ENCODE data around the gene CYB561D1. TPM values are rescaled to one million over a fixed set of nuclear protein-coding genes. Genes with fewer than 3 reads are reported as not detected.

The CYB561D1 gene
- total RNA-seq, 4 donors from 2014 or later, result 6.2 to 16.4 (median 8.2) TPM

DNA sequence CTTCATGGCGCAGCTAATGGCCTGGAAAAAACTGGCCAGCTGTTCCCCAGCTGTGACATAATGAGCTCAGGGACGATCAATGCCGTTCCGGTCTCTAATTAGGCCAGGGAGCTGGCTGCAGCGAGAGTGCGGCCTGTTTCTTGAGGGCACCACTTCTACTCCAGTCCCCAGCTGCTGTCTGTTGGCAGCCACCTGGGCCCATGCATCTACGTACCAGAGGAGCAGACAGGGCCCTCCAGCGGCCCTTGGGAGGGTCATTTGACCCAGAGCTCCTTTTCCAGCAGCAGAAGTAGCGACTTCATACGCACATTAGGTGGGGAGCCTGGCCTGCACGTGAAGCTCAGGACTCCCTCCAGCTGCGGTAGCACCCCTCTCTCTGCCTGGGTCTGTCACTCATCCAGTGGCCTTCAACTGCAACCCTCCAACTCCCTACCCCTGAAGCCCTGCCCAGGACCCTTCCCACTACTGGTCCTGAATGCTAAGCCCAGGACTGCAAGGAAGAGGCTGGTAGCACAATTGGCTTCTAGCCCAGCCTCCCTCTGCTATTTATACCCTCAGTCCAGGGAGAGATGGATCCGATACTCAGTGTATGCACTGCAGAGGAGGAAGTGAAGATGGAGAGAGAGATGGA lies 36.7 kb downstream of the CYB561D1 start:
- no peak for TF ChIP-seq EP300 (IDR thresholded peaks at IDR 0.05)
- TF ChIP-seq, protein P1, sequence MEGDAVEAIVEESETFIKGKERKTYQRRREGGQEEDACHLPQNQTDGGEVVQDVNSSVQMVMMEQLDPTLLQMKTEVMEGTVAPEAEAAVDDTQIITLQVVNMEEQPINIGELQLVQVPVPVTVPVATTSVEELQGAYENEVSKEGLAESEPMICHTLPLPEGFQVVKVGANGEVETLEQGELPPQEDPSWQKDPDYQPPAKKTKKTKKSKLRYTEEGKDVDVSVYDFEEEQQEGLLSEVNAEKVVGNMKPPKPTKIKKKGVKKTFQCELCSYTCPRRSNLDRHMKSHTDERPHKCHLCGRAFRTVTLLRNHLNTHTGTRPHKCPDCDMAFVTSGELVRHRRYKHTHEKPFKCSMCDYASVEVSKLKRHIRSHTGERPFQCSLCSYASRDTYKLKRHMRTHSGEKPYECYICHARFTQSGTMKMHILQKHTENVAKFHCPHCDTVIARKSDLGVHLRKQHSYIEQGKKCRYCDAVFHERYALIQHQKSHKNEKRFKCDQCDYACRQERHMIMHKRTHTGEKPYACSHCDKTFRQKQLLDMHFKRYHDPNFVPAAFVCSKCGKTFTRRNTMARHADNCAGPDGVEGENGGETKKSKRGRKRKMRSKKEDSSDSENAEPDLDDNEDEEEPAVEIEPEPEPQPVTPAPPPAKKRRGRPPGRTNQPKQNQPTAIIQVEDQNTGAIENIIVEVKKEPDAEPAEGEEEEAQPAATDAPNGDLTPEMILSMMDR (IDR thresholded peaks at IDR 0.05), result no peak
- no peak for TF ChIP-seq POLR2AphosphoS5 (IDR thresholded peaks at IDR 0.05)
- no peak for TF ChIP-seq POLR2A (IDR thresholded peaks at IDR 0.05; ENCODE audit: low read depth)
- no peak overlapping the region for H3K27ac ChIP-seq (replicated peaks in 1 of 4)
- no peak for DNase-seq (ENCODE audit: extremely low spot score)
- intact Hi-C loops (cut with DNase I), result loop anchor here (5.0 kb wide), 1 partner anchor 103 kb away; the partner anchor contains the start of gene PSMA5
- H3K4me1 ChIP-seq, result peaks cover 19 to 34% (median 21%) of the 10 kb centered on the region in 4 donors
- H3K9me3 ChIP-seq, result no peaks in the 10 kb centered on the region
- WGBS, result 84% methylated on average over 5 of the region's 13 CpGs
- H3K36me3 ChIP-seq, result no peaks in the 10 kb centered on the region
- H3K4me3 ChIP-seq, result no peak overlapping the region
- no peaks in the 10 kb centered on the region for H3K27me3 ChIP-seq

DNA sequence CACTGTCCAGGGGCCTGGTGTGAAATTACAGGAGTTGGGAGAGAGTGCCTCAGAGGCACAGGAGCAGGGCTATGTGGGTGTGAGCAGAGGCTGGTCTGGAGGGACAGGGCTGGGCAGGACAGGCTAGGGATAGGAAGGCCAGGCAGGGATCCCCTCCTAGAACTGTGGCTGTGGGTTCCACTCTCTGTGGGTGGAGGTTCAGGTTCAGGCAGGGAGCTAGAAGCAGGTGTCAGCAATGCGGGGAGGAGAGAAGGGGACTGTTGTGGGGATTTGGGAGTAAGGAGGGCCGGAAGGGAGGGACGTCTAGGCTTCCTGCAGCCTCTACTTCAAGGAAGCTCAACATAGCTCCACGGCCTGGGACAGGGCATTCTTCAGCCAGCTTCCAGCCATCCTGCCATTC lies 37.5 kb downstream of the CYB561D1 start:
- 88% methylated on average over 4 of the region's 4 CpGs for WGBS

DNA sequence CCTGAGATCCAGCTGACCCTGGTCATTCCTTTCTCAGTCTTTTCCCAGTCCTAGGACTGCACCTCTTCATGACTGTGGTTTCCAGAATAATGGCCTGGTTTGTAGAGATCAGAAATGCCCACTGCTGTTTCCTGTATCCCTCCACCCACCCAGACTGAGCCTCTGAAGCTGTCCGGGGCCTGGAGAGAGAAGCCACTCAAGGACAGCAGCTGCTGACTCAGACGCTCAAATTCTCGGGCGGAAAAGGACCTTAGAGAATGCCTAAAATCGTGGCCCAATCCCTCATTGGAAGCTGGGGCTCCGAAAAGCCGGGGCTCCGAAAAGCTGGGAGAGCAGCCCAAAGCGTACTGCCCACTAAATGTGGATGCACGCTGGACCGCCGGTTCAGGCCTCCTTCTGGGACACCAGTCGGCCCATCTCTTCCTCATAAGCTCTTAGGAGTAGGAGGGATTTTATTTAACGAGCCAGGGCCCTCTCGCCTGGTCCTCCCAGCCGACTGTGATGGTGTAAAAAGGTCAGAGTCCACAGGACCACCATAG lies 38.0 kb downstream of the CYB561D1 start:
- Histone ChIP-seq H3K4me3 (peak overlapping the region; percentile 7 to 43 (median 20)), H3K27ac (replicated peaks in 1 of 4) (no peak overlapping the region), H3K4me1 (peaks cover 32 to 47% (median 32%) of the 10 kb centered on the region in 4 donors), H3K36me3 (no peaks in the 10 kb centered on the region), H3K27me3 (no peaks in the 10 kb centered on the region), H3K9me3 (no peaks in the 10 kb centered on the region)
- TF ChIP-seq EP300 (IDR thresholded peaks at IDR 0.05) (no peak), POLR2AphosphoS5 (IDR thresholded peaks at IDR 0.05) (no peak), POLR2A (IDR thresholded peaks at IDR 0.05; ENCODE audit: low read depth) (no peak)
- TF ChIP-seq, protein P1 (IDR thresholded peaks at IDR 0.05), result no peak
- intact Hi-C loops (cut with DNase I), result loop anchor here (2.0 to 5.0 kb wide), 2 partner anchors 41 to 105 kb away; partner anchors contain the start of gene PSMA5
- DNase-seq (ENCODE audit: extremely low spot score), result no peak
- 41% methylated on average over 16 of the region's 16 CpGs for WGBS

More for the DNA sequence above, 37.5 kb downstream of the CYB561D1 start:
- no peaks in the 10 kb centered on the region for H3K36me3 ChIP-seq
- H3K4me3 ChIP-seq, result no peak overlapping the region
- H3K9me3 ChIP-seq, result no peaks in the 10 kb centered on the region
- TF ChIP-seq POLR2AphosphoS5 (IDR thresholded peaks at IDR 0.05) (no peak), POLR2A (IDR thresholded peaks at IDR 0.05; ENCODE audit: low read depth) (no peak), EP300 (IDR thresholded peaks at IDR 0.05) (no peak)
- TF ChIP-seq, protein P1 (IDR thresholded peaks at IDR 0.05), result no peak
- peaks cover 27 to 42% (median 28%) of the 10 kb centered on the region in 4 donors for H3K4me1 ChIP-seq
- DNase-seq (ENCODE audit: extremely low spot score), result no peak
- no peaks in the 10 kb centered on the region for H3K27me3 ChIP-seq
- intact Hi-C loops (cut with DNase I), result loop anchor here (5.0 kb wide), 1 partner anchor 104 kb away; the partner anchor contains the start of gene PSMA5
- no peak overlapping the region for H3K27ac ChIP-seq (replicated peaks in 1 of 4)

DNA sequence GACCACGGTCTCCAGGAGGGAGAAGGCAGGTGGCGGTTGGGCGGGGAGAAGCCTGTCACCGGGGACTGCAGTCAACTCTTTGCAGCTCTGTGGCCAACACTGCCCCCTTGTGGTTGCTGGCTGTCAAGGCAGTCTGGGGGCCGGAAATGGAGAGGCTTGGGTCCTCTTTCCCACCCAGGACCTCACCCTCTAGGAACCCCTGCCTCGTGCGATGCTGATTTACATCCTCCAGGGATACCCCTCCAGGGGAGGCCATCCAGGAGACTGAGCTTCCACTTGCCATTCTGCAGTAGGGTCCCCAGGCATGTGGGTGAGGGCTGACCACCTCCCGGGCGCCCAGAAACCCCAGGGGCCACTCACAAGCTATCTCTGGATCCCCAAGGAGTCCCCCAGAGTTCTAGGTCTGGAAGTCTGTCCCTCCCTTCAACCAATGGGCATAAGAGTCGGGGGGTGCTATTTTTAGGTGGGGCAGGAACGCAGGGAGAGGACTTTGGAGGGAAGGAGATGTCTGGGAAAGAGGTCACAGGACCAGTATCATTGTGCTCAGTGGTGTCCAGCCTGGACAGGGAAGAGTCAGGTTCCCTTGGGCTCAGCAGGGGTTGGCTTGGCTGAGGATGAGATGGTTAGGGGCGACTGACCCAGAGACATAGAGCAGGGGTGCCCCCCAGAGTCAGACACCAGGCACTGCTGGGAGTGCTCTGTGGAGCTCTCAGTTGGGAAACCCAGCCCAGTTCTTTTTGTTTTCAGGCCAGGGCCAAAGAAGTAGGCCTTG lies 38.7 kb downstream of the CYB561D1 start:
- no peaks in the 10 kb centered on the region for H3K27me3 ChIP-seq
- H3K4me3 ChIP-seq, result peak overlapping the region; percentile 7 to 43 (median 20)
- no peaks in the 10 kb centered on the region for H3K9me3 ChIP-seq
- intact Hi-C loops (cut with DNase I), result loop anchor here (2.0 to 5.0 kb wide), 2 partner anchors 42 to 105 kb away; partner anchors contain the start of gene PSMA5
- TF ChIP-seq EP300 (IDR thresholded peaks at IDR 0.05) (no peak), POLR2AphosphoS5 (IDR thresholded peaks at IDR 0.05) (peak in 1 of 2 donors; percentile 43), POLR2A (IDR thresholded peaks at IDR 0.05; ENCODE audit: low read depth) (no peak)
- TF ChIP-seq, protein P1 (IDR thresholded peaks at IDR 0.05), result peak; percentile 47 to 99 (median 98)
- no peaks in the 10 kb centered on the region for H3K36me3 ChIP-seq
- H3K4me1 ChIP-seq, result peaks cover 32 to 47% (median 32%) of the 10 kb centered on the region in 4 donors
- DNase-seq (ENCODE audit: extremely low spot score), result no peak
- H3K27ac ChIP-seq (replicated peaks in 1 of 4), result peak overlapping the region; percentile 7 to 65 (median 56)
- 16% methylated on average over 11 of the region's 12 CpGs for WGBS

Data from esophagus muscularis mucosa (tissue), 4 donors.